CD8-positive, alpha-beta memory T cell (primary cell): ENCODE measurements around the gene HAND1. TPM values are rescaled to one million over a fixed set of nuclear protein-coding genes. Genes with fewer than 3 reads are reported as not detected.

Experiments used
- CTCF ChIA-PET: fragments of 350-600 bp; sonication (Branson Sonifier 250); formaldehyde crosslinking; loops from one replicate; lab custom pipeline; 2021; ENCODE audit warnings: antibody characterized with exemption; lab: Charles Lee
- POLR2A ChIA-PET: fragments of 350-600 bp; sonication (Branson Sonifier 250); formaldehyde crosslinking; loops from one replicate; lab custom pipeline; 2021; ENCODE audit warnings: antibody characterized with exemption; lab: Charles Lee
- DNase-seq, 5 donors: peaks; one replicate each; pipeline versions ENCODE4 v3.0.0 to v3.0.0-alpha.2; 2020 to 2022; ENCODE audit warnings: mixed read lengths in 1 of 5
- H3K27ac ChIP-seq: one replicate; pipeline ENCODE4 v1.7.0; 2013; ENCODE audit warnings: low read depth, mild to moderate bottlenecking, low read length, moderate library complexity
- H3K27me3 ChIP-seq: 2 replicates; pipeline ENCODE4 v1.7.0; 2013; ENCODE audit warnings: low read length, mild to moderate bottlenecking; ENCODE audit not compliant: insufficient read depth, poor library complexity, severe bottlenecking
- H3K36me3 ChIP-seq: 2 replicates; pipeline ENCODE4 v1.7.0; 2013; ENCODE audit warnings: mild to moderate bottlenecking, low read length, moderate library complexity; ENCODE audit not compliant: insufficient read depth
- H3K4me1 ChIP-seq: 2 replicates; pipeline ENCODE4 v1.7.0; 2013; ENCODE audit warnings: mild to moderate bottlenecking, low read length, moderate library complexity; ENCODE audit not compliant: insufficient read depth
- H3K4me3 ChIP-seq: 2 replicates; pipeline ENCODE4 v1.7.0; 2013; ENCODE audit warnings: mild to moderate bottlenecking, low read length
- H3K9me3 ChIP-seq: 2 replicates; pipeline ENCODE4 v1.7.0; 2013; ENCODE audit warnings: mild to moderate bottlenecking, low read length
- H3K27ac Mint-ChIP-seq, 8 donors: one replicate each; pipeline ENCODE4 v1.8.0; 2020 to 2021; ENCODE audit warnings: mixed read lengths in 8 of 8, mild to moderate bottlenecking in 6 of 8, inconsistent platforms in 3 of 8, moderate library complexity in 3 of 8
- H3K27me3 Mint-ChIP-seq, 2 donors: one replicate each; pipeline ENCODE4 v1.8.0; 2020 to 2021; ENCODE audit warnings: mixed read lengths in 2 of 2, mild to moderate bottlenecking in 1 of 2, moderate library complexity in 1 of 2
- H3K36me3 Mint-ChIP-seq, 3 donors: one replicate each; pipeline ENCODE4 v1.8.0; 2020 to 2021; ENCODE audit warnings: mixed read lengths in 3 of 3, inconsistent platforms in 1 of 3, mild to moderate bottlenecking in 1 of 3
- H3K4me1 Mint-ChIP-seq, 3 donors: one replicate each; pipeline ENCODE4 v1.8.0; 2020 to 2021; ENCODE audit warnings: mixed read lengths in 3 of 3, inconsistent platforms in 1 of 3, mild to moderate bottlenecking in 1 of 3
- H3K4me3 Mint-ChIP-seq, 7 donors: one replicate each; pipeline ENCODE4 v1.8.0; 2020 to 2021; ENCODE audit warnings: mixed read lengths in 7 of 7, mild to moderate bottlenecking in 6 of 7, moderate library complexity in 4 of 7, inconsistent platforms in 2 of 7
- H3K9me3 Mint-ChIP-seq, 5 donors: one replicate each; pipeline ENCODE4 v1.8.0; 2020 to 2022; ENCODE audit warnings: mixed read lengths in 5 of 5, mild to moderate bottlenecking in 3 of 5, moderate library complexity in 2 of 5, inconsistent platforms in 1 of 5
- polyA plus RNA-seq: library from polyadenylated mRNA; unstranded; fragments of 300-500 nt; fragmentation: Illumina TruSeq; gene quantifications from one replicate; pipeline ENCODE4 v1.2.3, GENCODE V29; 2021
- total RNA-seq, 2 experiments: library from RNA; stranded (reverse); gene quantifications; one replicate each; pipeline ENCODE4 v1.2.3, GENCODE V29; 2021

The HAND1 gene
- total and polyA plus RNA-seq, 3 experiments from 2014 or later, result not detected

DNA sequence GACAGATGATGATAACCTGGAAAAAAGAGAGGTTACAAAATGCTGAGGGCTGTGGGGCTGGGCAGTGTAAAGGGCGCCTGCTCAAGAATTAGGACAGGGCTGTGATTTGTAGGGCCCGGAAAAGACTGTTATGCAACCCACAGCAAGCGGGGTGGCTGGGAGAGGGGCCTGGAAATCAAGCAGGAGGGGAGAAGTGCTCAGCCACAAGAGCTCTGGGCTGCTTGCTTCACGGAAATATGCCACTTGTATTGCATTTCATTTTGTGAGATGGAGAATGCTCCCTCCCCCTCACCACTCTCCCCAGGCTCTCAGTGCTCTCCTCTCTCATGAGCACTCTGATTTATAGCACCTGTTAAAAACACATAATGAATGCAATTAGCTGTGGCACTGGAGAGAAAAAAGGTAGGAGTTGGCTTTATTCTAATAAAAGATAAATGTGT, 8.4 kb upstream of the HAND1 start:
- no peak for DNase-seq
- H3K4me3 Mint-ChIP-seq, result no peak overlapping the region

GRCh38 chr5:154485850-154486426, 7.9 kb upstream of the HAND1 start:
- Mint-ChIP-seq H3K36me3 (no peaks in the 10 kb centered on the region), H3K27me3 (peaks cover 68 to 86% of the 10 kb centered on the region in 2 donors), H3K9me3 (no peaks in the 10 kb centered on the region), H3K4me1 (peaks cover 9 to 20% (median 16%) of the 10 kb centered on the region in 3 donors), H3K4me3 (no peak overlapping the region), H3K27ac (no peak overlapping the region)
- Histone ChIP-seq H3K27ac (no peak overlapping the region), H3K4me3 (no peak overlapping the region), H3K27me3 (peaks cover 56% of the 10 kb centered on the region), H3K9me3 (no peaks in the 10 kb centered on the region), H3K36me3 (no peaks in the 10 kb centered on the region), H3K4me1 (no peaks in the 10 kb centered on the region)
- DNase-seq, result no peak
- ChIA-PET POLR2A (no interaction called here), CTCF (interaction anchor here (1.1 to 1.4 kb wide), 3 partner anchors 9 to 19 kb away, joined by 3 to 4 read pairs (median 4); no protein-coding TSS in a partner anchor)

More for the DNA sequence above, 8.4 kb upstream of the HAND1 start:
- H3K9me3 ChIP-seq, result no peaks in the 10 kb centered on the region
- H3K27me3 ChIP-seq, result peaks cover 52% of the 10 kb centered on the region
- H3K27me3 Mint-ChIP-seq, result peaks cover 63 to 81% of the 10 kb centered on the region in 2 donors
- POLR2A ChIA-PET, result no interaction called here
- no peak overlapping the region for H3K27ac Mint-ChIP-seq
- CTCF ChIA-PET, result interaction anchor here (1.1 to 1.4 kb wide), 3 partner anchors 10 to 19 kb away, joined by 3 to 4 read pairs (median 4); no protein-coding TSS in a partner anchor
- H3K4me1 Mint-ChIP-seq, result peaks cover 9 to 20% (median 16%) of the 10 kb centered on the region in 3 donors
- H3K27ac ChIP-seq, result no peak overlapping the region
- no peak overlapping the region for H3K4me3 ChIP-seq
- no peaks in the 10 kb centered on the region for H3K36me3 ChIP-seq
- no peaks in the 10 kb centered on the region for H3K36me3 Mint-ChIP-seq
- H3K4me1 ChIP-seq, result no peaks in the 10 kb centered on the region
- no peaks in the 10 kb centered on the region for H3K9me3 Mint-ChIP-seq

DNA sequence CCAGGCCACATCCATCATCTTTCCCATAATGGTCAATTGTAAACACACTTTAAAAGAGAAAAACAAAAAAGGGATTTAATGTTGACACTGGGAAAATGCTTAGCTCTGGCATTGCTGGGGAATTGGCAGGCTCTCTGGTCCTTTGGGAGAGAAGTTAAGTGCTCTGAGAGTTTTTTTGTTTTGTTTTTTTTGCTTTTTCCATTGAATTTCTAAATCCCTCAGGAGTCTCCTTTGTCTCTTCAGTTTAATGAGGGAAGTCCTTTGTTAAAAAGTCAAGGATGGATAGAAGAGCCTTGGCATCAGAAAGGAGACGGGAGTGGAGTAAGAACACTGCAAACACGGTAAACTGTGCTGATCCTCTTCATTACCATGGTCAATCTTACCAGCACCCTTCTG, 7.1 kb upstream of the HAND1 start:
- POLR2A ChIA-PET, result interaction anchor here (0.7 kb wide), 1 partner anchor 123 kb away, joined by 3 read pairs; no protein-coding TSS in a partner anchor
- CTCF ChIA-PET, result interaction anchor here (1.2 kb wide), 1 partner anchor 18 kb away, joined by 4 read pairs; no protein-coding TSS in a partner anchor
- Histone ChIP-seq H3K27me3 (peaks cover 64% of the 10 kb centered on the region), H3K27ac (no peak overlapping the region), H3K36me3 (no peaks in the 10 kb centered on the region), H3K4me1 (no peaks in the 10 kb centered on the region), H3K9me3 (no peaks in the 10 kb centered on the region), H3K4me3 (no peak overlapping the region)
- no peaks in the 10 kb centered on the region for H3K9me3 Mint-ChIP-seq
- H3K4me3 Mint-ChIP-seq, result no peak overlapping the region
- no peaks in the 10 kb centered on the region for H3K36me3 Mint-ChIP-seq
- H3K27me3 Mint-ChIP-seq, result peaks cover 77 to 88% of the 10 kb centered on the region in 2 donors
- H3K27ac Mint-ChIP-seq, result no peak overlapping the region
- no peak for DNase-seq
- peaks cover 11 to 27% (median 22%) of the 10 kb centered on the region in 3 donors for H3K4me1 Mint-ChIP-seq

GRCh38 chr5:154484393-154485095, 6.5 kb upstream of the HAND1 start:
- Mint-ChIP-seq H3K4me3 (peak overlapping the region in 1 of 7 donors; percentile 23), H3K27ac (no peak overlapping the region), H3K36me3 (no peaks in the 10 kb centered on the region), H3K4me1 (peaks cover 13 to 30% (median 24%) of the 10 kb centered on the region in 3 donors), H3K9me3 (peaks cover 0 to under 1% (median 0%) of the 10 kb centered on the region in 5 donors), H3K27me3 (peaks cover 77 to 88% of the 10 kb centered on the region in 2 donors)
- no peaks in the 10 kb centered on the region for H3K36me3 ChIP-seq
- no peak for DNase-seq
- H3K27ac ChIP-seq, result no peak overlapping the region
- CTCF ChIA-PET, result interaction anchor here (0.5 to 1.5 kb wide), 3 partner anchors 16 to 80 kb away, joined by 3 to 6 read pairs (median 4); no protein-coding TSS in a partner anchor
- H3K4me3 ChIP-seq, result no peak overlapping the region
- peaks cover 69% of the 10 kb centered on the region for H3K27me3 ChIP-seq
- POLR2A ChIA-PET, result interaction anchor here (0.7 kb wide), 1 partner anchor 124 kb away, joined by 3 read pairs; no protein-coding TSS in a partner anchor
- no peaks in the 10 kb centered on the region for H3K4me1 ChIP-seq
- no peaks in the 10 kb centered on the region for H3K9me3 ChIP-seq

- no peaks in the 10 kb centered on the region for H3K36me3 ChIP-seq
- ChIA-PET CTCF (interaction anchor here (0.5 to 1.5 kb wide), 3 partner anchors 15 to 81 kb away, joined by 3 to 6 read pairs (median 4); no protein-coding TSS in a partner anchor), POLR2A (no interaction called here)
- no peaks in the 10 kb centered on the region for H3K9me3 ChIP-seq
- no peak for DNase-seq
- H3K9me3 Mint-ChIP-seq, result peaks cover 0 to 2% (median 0%) of the 10 kb centered on the region in 5 donors
- H3K4me3 Mint-ChIP-seq, result peak overlapping the region in 4 of 7 donors; percentile 2 to 59 (median 22)
- H3K4me1 Mint-ChIP-seq, result peaks cover 18 to 36% (median 29%) of the 10 kb centered on the region in 3 donors
- H3K27ac ChIP-seq, result no peak overlapping the region
- peaks cover 72% of the 10 kb centered on the region for H3K27me3 ChIP-seq
- H3K4me3 ChIP-seq, result no peak overlapping the region
- H3K4me1 ChIP-seq, result no peaks in the 10 kb centered on the region
- peaks cover 82 to 90% of the 10 kb centered on the region in 2 donors for H3K27me3 Mint-ChIP-seq
- H3K27ac Mint-ChIP-seq, result peak overlapping the region in 1 of 8 donors; percentile 25
- H3K36me3 Mint-ChIP-seq, result no peaks in the 10 kb centered on the region
These were observed 5.8 kb upstream of the HAND1 start for GRCh38 chr5:154483654-154484392.

- peak overlapping the region in 2 of 7 donors; percentile 25 to 30 for H3K4me3 Mint-ChIP-seq
These were observed 4.8 kb upstream of the HAND1 start for GRCh38 chr5:154482528-154483449.

More at GRCh38 chr5:154482528-154483449, 4.8 kb upstream of the HAND1 start:
- no peak overlapping the region for H3K27ac ChIP-seq
- no peaks in the 10 kb centered on the region for H3K9me3 ChIP-seq
- POLR2A ChIA-PET, result no interaction called here
- no peak overlapping the region for H3K4me3 ChIP-seq
- Mint-ChIP-seq H3K9me3 (peaks cover 0 to 2% (median 0%) of the 10 kb centered on the region in 5 donors), H3K4me1 (peaks cover 21 to 38% (median 29%) of the 10 kb centered on the region in 3 donors), H3K27ac (no peak overlapping the region), H3K27me3 (peaks cover 86 to 90% of the 10 kb centered on the region in 2 donors), H3K36me3 (no peaks in the 10 kb centered on the region)
- CTCF ChIA-PET, result interaction anchor here (1.5 kb wide), 1 partner anchor 14 kb away, joined by 6 read pairs; no protein-coding TSS in a partner anchor
- no peaks in the 10 kb centered on the region for H3K36me3 ChIP-seq
- DNase-seq, result no peak
- H3K27me3 ChIP-seq, result peaks cover 78% of the 10 kb centered on the region
- H3K4me1 ChIP-seq, result peaks cover 1% of the 10 kb centered on the region
